HepG2 (cell line): ENCODE measurements around the gene ZNF488. TPM values are rescaled to one million over a fixed set of nuclear protein-coding genes. Genes with fewer than 3 reads are reported as not detected.
A peak's percentile ranks its signal among the peaks of the same experiment; 100 is the strongest.

ENCODE experiments used
- ATAC-seq: fragments of 200-7000 bp; cut with Tn5 transposase; 3 replicates; pipeline ENCODE4 v1.9.1; 2020; ENCODE audit warnings: mild to moderate bottlenecking, moderate library complexity
- BruUV-seq: library from RNA; stranded (reverse); fragments of 400-500 nt; replicated peaks from 2 replicates; lab custom pipeline; 2021; lab: Mats Ljungman, UMichigan
- CTCF ChIA-PET: fragments of 300-600 bp; formaldehyde crosslinking; extraction: SDS; loops from one replicate; lab custom pipeline; 2021; ENCODE audit warnings: low total read pairs, inconsistent platforms, low intra/inter-chr PET ratio; lab: Yijun Ruan, JAX
- POLR2A ChIA-PET: fragments of 350-600 bp; sonication (Branson Sonifier 250); formaldehyde crosslinking; loops from one replicate; lab custom pipeline; 2020; ENCODE audit warnings: antibody characterized with exemption, inconsistent platforms; lab: Yijun Ruan, JAX
- DNase-seq: peaks from one replicate; pipeline ENCODE4 v3.0.0-alpha.2; 2015; ENCODE audit warnings: low spot score
- FAIRE-seq: peaks from 3 replicates; lab custom pipeline; 2011; peaks lifted over from hg19 to GRCh38; lab: Jason Lieb, UNC
- H2AFZ ChIP-seq: one replicate; pipeline ENCODE4 v1.6.1; 2011; ENCODE audit warnings: low read length, inconsistent platforms
- H3K27ac ChIP-seq: fragments of 300-600 bp; 3 replicates; pipeline ENCODE4 v1.8.0; 2011; ENCODE audit warnings: mixed run types, mild to moderate bottlenecking, mixed read lengths, low read length, inconsistent platforms; ENCODE audit not compliant: insufficient read depth; ENCODE audit errors: extremely low read length
- H3K27me3 ChIP-seq, 2 experiments: fragments of 200-600 bp in 1 of 2; 2 replicates in 1 of 2; 3 replicates in 1 of 2; pipeline versions ENCODE4 v1.6.0 to v1.8.0; 2011; ENCODE audit warnings: low read length in 2 of 2, mild to moderate bottlenecking in 2 of 2, moderate library complexity in 2 of 2, inconsistent platforms in 1 of 2; ENCODE audit not compliant: insufficient read depth in 2 of 2, control insufficient read depth in 1 of 2
- H3K36me3 ChIP-seq, 2 experiments: fragments of 200-600 bp in 1 of 2; replicated peaks in 1 of 2; 2 replicates in 1 of 2; 3 replicates in 1 of 2; pipeline versions ENCODE4 v1.5.1 to v1.8.0; 2011; ENCODE audit warnings: low read length in 2 of 2, inconsistent platforms in 1 of 2; ENCODE audit not compliant: insufficient read depth in 2 of 2, control insufficient read depth in 1 of 2
- H3K4me1 ChIP-seq: 2 replicates; pipeline ENCODE4 v1.5.1; 2012; ENCODE audit warnings: low read length, inconsistent platforms; ENCODE audit not compliant: insufficient read depth
- H3K4me2 ChIP-seq: 2 replicates; pipeline ENCODE4 v1.6.0; 2011; ENCODE audit warnings: low read depth, low read length, inconsistent platforms
- H3K4me3 ChIP-seq, 3 experiments: fragments of 200-600 bp in 1 of 3; sonication (generic), shearing (Covaris generic) in 1 of 3; replicated peaks in 1 of 3; 2 replicates each; pipeline ENCODE4 v1.5.1; 2011 to 2016; ENCODE audit warnings: low read length in 3 of 3, inconsistent platforms in 2 of 3, low read depth in 2 of 3, mild to moderate bottlenecking in 2 of 3, control low read depth in 1 of 3, mixed read lengths in 1 of 3; ENCODE audit not compliant: insufficient read depth in 1 of 3
- H3K79me2 ChIP-seq: one replicate; pipeline ENCODE4 v1.6.1; 2011; ENCODE audit warnings: low read length, inconsistent platforms; ENCODE audit not compliant: insufficient read depth
- H3K9ac ChIP-seq: 2 replicates; pipeline ENCODE4 v1.6.0; 2011; ENCODE audit warnings: mild to moderate bottlenecking, low read depth, low read length, inconsistent platforms; ENCODE audit not compliant: insufficient read depth
- H3K9me3 ChIP-seq: 2 replicates; pipeline ENCODE4 v1.5.1; 2012; ENCODE audit warnings: mild to moderate bottlenecking, low read length
- H4K20me1 ChIP-seq: 2 replicates; pipeline ENCODE4 v1.6.0; 2011; ENCODE audit warnings: inconsistent platforms, mild to moderate bottlenecking, low read length, moderate library complexity; ENCODE audit not compliant: insufficient read depth
- ATF7-NPFF ChIP-seq: sonication (generic); formaldehyde crosslinking; IDR thresholded peaks from 2 replicates; pipeline ENCODE4 v1.8.1; 2023; ENCODE audit warnings: mild to moderate bottlenecking, low read depth, missing genetic modification reagents, moderate library complexity
- ETS1 ChIP-seq: sonication (generic); formaldehyde crosslinking; IDR thresholded peaks from 2 replicates; pipeline ENCODE4 v1.4.0; 2020; ENCODE audit warnings: missing genetic modification reagents
- HNF4A ChIP-seq: sonication (generic); formaldehyde crosslinking; IDR thresholded peaks from 2 replicates; pipeline ENCODE4 v1.4.0; 2020; ENCODE audit warnings: missing genetic modification reagents
- POGK ChIP-seq: sonication (generic); formaldehyde crosslinking; conservative IDR thresholded peaks from 2 replicates; pipeline ENCODE4 v1.8.0; 2022; ENCODE audit warnings: mild to moderate bottlenecking, moderate library complexity, missing genetic modification reagents
- SOX6 ChIP-seq, 2 experiments: fragments of 450-650 bp in 1 of 2; sonication (generic) in 1 of 2; formaldehyde crosslinking in 1 of 2; IDR thresholded peaks; 2 replicates each; pipeline versions ENCODE4 v1.4.0 to v1.6.1; 2017 to 2020; ENCODE audit warnings: antibody characterized with exemption in 1 of 2, mild to moderate bottlenecking in 1 of 2, missing genetic modification reagents in 1 of 2
- SP2 ChIP-seq: sonication (generic); formaldehyde crosslinking; IDR thresholded peaks from 2 replicates; pipeline ENCODE4 v1.5.1; 2020; ENCODE audit warnings: mild to moderate bottlenecking, missing genetic modification reagents
- ZNF12 ChIP-seq: sonication (generic); formaldehyde crosslinking; IDR thresholded peaks from 2 replicates; pipeline ENCODE4 v1.5.0; 2020; ENCODE audit warnings: missing genetic modification reagents
- ZNF251 ChIP-seq: sonication (generic); formaldehyde crosslinking; IDR thresholded peaks from 2 replicates; pipeline ENCODE4 v1.9.0; 2021; ENCODE audit warnings: mild to moderate bottlenecking, missing genetic modification reagents
- ZNF253 ChIP-seq: sonication (generic); formaldehyde crosslinking; IDR thresholded peaks from 2 replicates; pipeline ENCODE4 v1.8.0; 2022; ENCODE audit warnings: mild to moderate bottlenecking, missing genetic modification reagents, borderline replicate concordance
- ZNF788 ChIP-seq: sonication (generic); formaldehyde crosslinking; IDR thresholded peaks from 2 replicates; pipeline ENCODE4 v1.5.0; 2020; ENCODE audit warnings: mild to moderate bottlenecking, missing genetic modification reagents, borderline replicate concordance
- ZSCAN25 ChIP-seq: sonication (generic); formaldehyde crosslinking; IDR thresholded peaks from 2 replicates; pipeline ENCODE4 v1.8.0; 2022; ENCODE audit warnings: mild to moderate bottlenecking, missing genetic modification reagents
- ZSCAN9 ChIP-seq: IDR thresholded peaks from 2 replicates; pipeline ENCODE4 v1.6.1; 2016; ENCODE audit warnings: borderline replicate concordance
- ZZZ3 ChIP-seq: sonication (generic); formaldehyde crosslinking; IDR thresholded peaks from 2 replicates; pipeline ENCODE4 v1.4.0; 2020; ENCODE audit warnings: missing genetic modification reagents, mild to moderate bottlenecking, borderline replicate concordance
- WGBS: methylation state at CpG from one replicate; pipeline ENCODE4 v1.1.6; 2017; ENCODE audit warnings: low lambda C conversion rate; 5-methylcytosine and 5-hydroxymethylcytosine counted together
- in situ Hi-C: cut with HindIII; loops from 2 replicates; pipeline ENCODE4 v1.10.0; 2017; ENCODE audit warnings: low pct_unique_long_range_greater_than_20kb; ENCODE audit not compliant: extremely low pct_ligation_motif_present
- intact Hi-C: fragments of 100-400 bp; cut with micrococcal nuclease; formaldehyde crosslinking; loops from one replicate; pipeline ENCODE4 v1.10.0; 2022; ENCODE audit not compliant: unreplicated experiment
- polyA plus RNA-seq, 8 experiments: library from polyadenylated mRNA; depleted of rRNA in 3 of 8; stranded (reverse) in 7 of 8; unstranded in 1 of 8; fragments of >200 nt; fragmentation: Illumina TruSeq in 4 of 8; extraction: Trizol in 4 of 8; gene quantifications; 2 replicates each; pipeline versions ENCODE4 v1.2.1 to v1.2.3, GENCODE V29; 2011 to 2016; ENCODE audit warnings: low read depth in 4 of 8, missing spikeins in 1 of 8, mixed read lengths in 1 of 8; ENCODE audit not compliant: insufficient read depth in 1 of 8
- total RNA-seq, 5 experiments: library from RNA; depleted of rRNA; stranded (reverse); fragments of >200 nt; fragmentation: Illumina TruSeq; extraction: Trizol; gene quantifications; 2 replicates each; pipeline ENCODE4 v1.2.3, GENCODE V29; 2016; ENCODE audit warnings: low read depth in 1 of 5

ZNF488 gene
- total and polyA plus RNA-seq, 2 of the 13 experiments (the other 11 are each of a cell fraction or from before 2014, with no cell fraction given) = 0.13 to 0.15 TPM

- no peaks in the 10 kb centered on the region for H3K36me3 ChIP-seq
- intact Hi-C loops (no loop called here), in situ Hi-C loops (loop anchor here (5.0 to 10.0 kb wide), 2 partner anchors 1099 to 1276 kb away; no protein-coding TSS in a partner anchor)
- H3K79me2 ChIP-seq = no peaks in the 10 kb centered on the region
- H3K27ac ChIP-seq = no peak overlapping the region
- no TSS peak for BruUV-seq
- H3K27me3 ChIP-seq = peaks cover 3 to 17% of the 10 kb centered on the region in 2 experiments; a peak in 4 of 5 replicates
- no peak overlapping the region for H3K4me3 ChIP-seq
- ATAC-seq = no peak
- no peak for TF ChIP-seq ZZZ3 (CRISPR knock-in tag)
- TF ChIP-seq POGK = no peak
- TF ChIP-seq ZNF12 (CRISPR knock-in tag) = no peak
- no peak for TF ChIP-seq SP2 (CRISPR knock-in tag)
- TF ChIP-seq ZNF788 (CRISPR knock-in tag) = no peak
- DNase-seq = no peak
- no peak for FAIRE-seq
- CTCF ChIA-PET = no interaction called here
- peaks cover 32% of the 10 kb centered on the region for H3K4me1 ChIP-seq
- H3K4me2 ChIP-seq = no peak overlapping the region
- POLR2A ChIA-PET = no interaction called here
- no peaks in the 10 kb centered on the region for H4K20me1 ChIP-seq
- no peak overlapping the region for H3K9ac ChIP-seq
- H3K9me3 ChIP-seq = 0 out of 2 replicates have a peak, but pooled peaks cover 4% of the 10 kb centered on the region
- H2AFZ ChIP-seq = no peak overlapping the region
- WGBS = 67% methylated on average over 1 of the region's 1 CpG
Measured at GRCh38 chr10:47381103-47381395, 3.0 kb downstream of the ZNF488 start.

GRCh38 chr10:47380341-47381102 is 3.6 kb downstream of the ZNF488 start:
- no TSS peak for BruUV-seq
- CTCF ChIA-PET = no interaction called here
- Histone ChIP-seq H2AFZ (no peak overlapping the region), H3K9ac (no peak overlapping the region)
- in situ Hi-C loops = loop anchor here (5.0 to 10.0 kb wide), 2 partner anchors 1098 to 1276 kb away; no protein-coding TSS in a partner anchor
- TF ChIP-seq ZSCAN9 (CRISPR knock-in tag) (0 out of 2 replicates have a peak, but pooled peaks have one; percentile 22), ATF7-NPFF (CRISPR knock-in tag) (no peak), HNF4A (CRISPR knock-in tag) (peak; percentile 40), SOX6 (IDR thresholded peaks at IDR 0.05) (no peak), SOX6 (CRISPR knock-in tag; IDR thresholded peaks at IDR 0.05) (no peak), ZNF251 (CRISPR knock-in tag) (no peak), ZSCAN25 (CRISPR knock-in tag) (no peak), ETS1 (CRISPR knock-in tag) (no peak), ZNF253 (CRISPR knock-in tag) (no peak)
- TF ChIP-seq, all 625 proteins: peak for 2
- Histone ChIP-seq H4K20me1 (no peaks in the 10 kb centered on the region), H3K36me3 (no peaks in the 10 kb centered on the region), H3K27me3 (peaks cover 3 to 12% of the 10 kb centered on the region in 2 experiments; a peak in 4 of 5 replicates), H3K9me3 (0 out of 2 replicates have a peak, but pooled peaks cover 2% of the 10 kb centered on the region), H3K4me1 (peaks cover 32% of the 10 kb centered on the region), H3K4me2 (no peak overlapping the region), H3K4me3 (no peak overlapping the region), H3K27ac (no peak overlapping the region), H3K79me2 (no peaks in the 10 kb centered on the region)
- FAIRE-seq = no peak
- no peak for ATAC-seq
- intact Hi-C loops = no loop called here
- POLR2A ChIA-PET = no interaction called here
- 13% methylated on average over 5 of the region's 8 CpGs for WGBS
- no peak for DNase-seq
